GM12878 (cell line): ENCODE results near the gene FMO3. TPM values are rescaled to one million over a fixed set of nuclear protein-coding genes. Genes with fewer than 3 reads are reported as not detected.

Experiments
- ATAC-seq: fragments of 200-7000 bp; cut with Tn5 transposase; 3 replicates; pipeline ENCODE4 v1.9.1; 2020; ENCODE audit warnings: mild to moderate bottlenecking, moderate library complexity
- BruUV-seq: library from RNA; stranded (reverse); fragments of 400-500 nt; replicated peaks from 2 replicates; lab custom pipeline; 2021; lab: Mats Ljungman, UMichigan
- CTCF ChIA-PET: fragments of 300-600 bp; sonication (Branson Sonifier 250); formaldehyde crosslinking; extraction: SDS; loops from one replicate; lab custom pipeline; 2021; ENCODE audit warnings: inconsistent platforms; lab: Yijun Ruan, JAX
- POLR2A ChIA-PET: fragments of 350-600 bp; formaldehyde crosslinking; extraction: SDS; loops from one replicate; lab custom pipeline; 2021; ENCODE audit warnings: inconsistent platforms; lab: Charles Lee
- RAD21 ChIA-PET: fragments of 300-600 bp; sonication (Branson Sonifier 250); formaldehyde crosslinking; loops from one replicate; lab custom pipeline; 2023; ENCODE audit warnings: antibody characterized with exemption; ENCODE audit not compliant: unreplicated experiment; lab: Charles Lee
- SMC1A ChIA-PET: fragments of 300-600 bp; sonication (Branson Sonifier 250); formaldehyde crosslinking; loops from one replicate; lab custom pipeline; 2023; ENCODE audit not compliant: unreplicated experiment, uncharacterized antibody; lab: Charles Lee
- DNase-seq: peaks from one replicate; pipeline ENCODE4 v3.0.0-alpha.2; 2011; ENCODE audit warnings: low read depth, low spot score
- FAIRE-seq: peaks from 3 replicates; lab custom pipeline; 2011; peaks lifted over from hg19 to GRCh38; lab: Jason Lieb, UNC
- H2AFZ ChIP-seq: 2 replicates; pipeline ENCODE4 v1.6.0; 2011; ENCODE audit warnings: low read depth, low read length, control low read depth; ENCODE audit not compliant: control insufficient read depth
- H3K27ac ChIP-seq: 2 replicates; pipeline ENCODE4 v1.5.1; 2011; ENCODE audit warnings: control low read depth; ENCODE audit not compliant: control insufficient read depth, insufficient read depth
- H3K27me3 ChIP-seq, 2 experiments: replicated peaks in 1 of 2; 2 replicates each; pipeline versions ENCODE4 v1.6.0 to v1.6.1; 2011; ENCODE audit warnings: low read length in 1 of 2; ENCODE audit not compliant: control insufficient read depth in 2 of 2, insufficient read depth in 2 of 2
- H3K36me3 ChIP-seq, 2 experiments: 2 replicates each; pipeline ENCODE4 v1.5.1; 2011; ENCODE audit warnings: low read length in 1 of 2; ENCODE audit not compliant: control insufficient read depth in 2 of 2, insufficient read depth in 2 of 2
- H3K4me1 ChIP-seq: 2 replicates; pipeline ENCODE4 v1.6.1; 2011; ENCODE audit warnings: mild to moderate bottlenecking, low read length, moderate library complexity, mixed read lengths; ENCODE audit not compliant: control insufficient read depth, insufficient read depth
- H3K4me2 ChIP-seq: 2 replicates; pipeline ENCODE4 v1.6.0; 2011; ENCODE audit warnings: control low read depth; ENCODE audit not compliant: control insufficient read depth, insufficient read depth
- H3K4me3 ChIP-seq: fragments of 200-600 bp; sonication (generic); 2 replicates; pipeline ENCODE4 v1.5.1; 2016
- H3K79me2 ChIP-seq: 2 replicates; pipeline ENCODE4 v1.6.0; 2011; ENCODE audit warnings: low read length; ENCODE audit not compliant: control insufficient read depth, insufficient read depth
- H3K9ac ChIP-seq: 2 replicates; pipeline ENCODE4 v1.8.0; 2011; ENCODE audit warnings: low read length, control low read depth, mixed read lengths; ENCODE audit not compliant: control insufficient read depth, insufficient read depth
- H3K9me3 ChIP-seq: replicated peaks from 3 replicates; pipeline ENCODE4 v1.5.1; 2011; ENCODE audit warnings: mild to moderate bottlenecking, low read length; ENCODE audit not compliant: control insufficient read depth, insufficient read depth
- H4K20me1 ChIP-seq: 2 replicates; pipeline ENCODE4 v1.6.0; 2011; ENCODE audit not compliant: control insufficient read depth, insufficient read depth
- CBX3 ChIP-seq: fragments of 200-600 bp; sonication (generic); IDR thresholded peaks from 2 replicates; pipeline ENCODE4 v1.6.1; 2016; ENCODE audit warnings: low read depth, borderline replicate concordance
- CHD2 ChIP-seq: IDR thresholded peaks from 2 replicates; pipeline ENCODE4 v1.6.1; 2011; ENCODE audit warnings: low read depth, low read length, improper control_type of control experiment, borderline replicate concordance
- CTCF ChIP-seq, 3 experiments: IDR thresholded peaks in 2 of 3; conservative IDR thresholded peaks in 1 of 3; 2 replicates each; pipeline ENCODE4 v1.5.1; 2011; ENCODE audit warnings: low read depth in 3 of 3, low read length in 3 of 3, mild to moderate bottlenecking in 3 of 3, control low read depth in 2 of 3, moderate library complexity in 2 of 3, inconsistent platforms in 1 of 3, mixed read lengths in 1 of 3; ENCODE audit not compliant: control insufficient read depth in 2 of 3, insufficient read depth in 1 of 3; ENCODE audit errors: extremely low read depth in 1 of 3
- FOXK2 ChIP-seq: fragments of 450-650 bp; IDR thresholded peaks from 2 replicates; pipeline ENCODE4 v1.6.1; 2017; ENCODE audit warnings: mild to moderate bottlenecking, moderate library complexity
- GABPA ChIP-seq: IDR thresholded peaks from 2 replicates; pipeline ENCODE4 v1.6.1; 2014; ENCODE audit warnings: antibody characterized with exemption, low read depth, mild to moderate bottlenecking, inconsistent platforms
- RELA ChIP-seq: fragments of 450-650 bp; IDR thresholded peaks from 2 replicates; pipeline ENCODE4 v1.8.0; 2014; ENCODE audit warnings: borderline replicate concordance; ENCODE audit not compliant: partially characterized antibody
- SUPT20H ChIP-seq: IDR thresholded peaks from 2 replicates; pipeline ENCODE4 v1.6.1; 2011; ENCODE audit warnings: low read depth, mild to moderate bottlenecking, low read length, moderate library complexity, borderline replicate concordance; ENCODE audit not compliant: control insufficient read depth
- in situ Hi-C: fragments of 300-500 bp; cut with MboI; formaldehyde crosslinking; loops from 9 replicates; pipeline ENCODE4 v1.14.3; 2018; ENCODE audit warnings: mixed read lengths
- intact Hi-C: fragments of 100-400 bp; cut with micrococcal nuclease; formaldehyde crosslinking; loops from one replicate; pipeline ENCODE4 v1.14.2; 2022; ENCODE audit not compliant: unreplicated experiment
- polyA plus RNA-seq, 11 experiments: library from polyadenylated mRNA; depleted of rRNA in 4 of 11; unstranded in 6 of 11; stranded (reverse) in 5 of 11; fragments of >200 nt; fragmentation: Nextera tagmentation in 4 of 11; fragmentation: Illumina TruSeq in 1 of 11; extraction: Ambion mirVana in 4 of 11; extraction: Trizol in 1 of 11; gene quantifications; 1 replicate in 1 of 11; 2 replicates in 10 of 11; pipeline versions ENCODE4 v1.2.1 to v1.2.3, GENCODE V29; 2011 to 2016; ENCODE audit warnings: inconsistent platforms in 2 of 11, missing spikeins in 2 of 11, low read depth in 1 of 11
- total RNA-seq, 4 experiments: library from RNA; depleted of rRNA in 3 of 4; stranded (reverse); fragments of >200 nt in 3 of 4; fragmentation: Illumina TruSeq in 1 of 4; extraction: Trizol in 1 of 4; gene quantifications; 2 replicates each; pipeline versions ENCODE4 v1.2.1 to v1.2.3, GENCODE V29; 2013 to 2021

FMO3 gene
- total and polyA plus RNA-seq, 10 of the 15 experiments (the other 5 are each of a cell fraction or from before 2014, with no cell fraction given), result 0.08 to 0.10 TPM; not detected in 8

- TF ChIP-seq GABPA (no peak), FOXK2 (no peak), CTCF (IDR thresholded peaks at IDR 0.05 in 2 of 3, conservative IDR thresholded peaks at IDR 0.05 in 1 of 3; ENCODE audit: control insufficient read depth in 2 of 3, extremely low read depth in 1 of 3, insufficient read depth in 1 of 3, low read depth in 3 of 3, low read length in 3 of 3) (no peak), CBX3 (no peak), SUPT20H (no peak)
Observed at GRCh38 chr1:171084870-171085269, 5.8 kb upstream of the FMO3 start (continued).

GRCh38 chr1:171087896-171088295, 2.8 kb upstream of the FMO3 start:
- no peaks in the 10 kb centered on the region for H3K79me2 ChIP-seq
- no peaks in the 10 kb centered on the region for H4K20me1 ChIP-seq
- no peak overlapping the region for H3K27ac ChIP-seq
- intact Hi-C loops (loop anchor here (10.0 kb wide), 1 partner anchor 227 kb away; the partner anchor contains the start of gene FMO4), in situ Hi-C loops (no loop called here)
- H3K4me1 ChIP-seq, result no peaks in the 10 kb centered on the region
- H3K27me3 ChIP-seq, result no peaks in the 10 kb centered on the region
- ATAC-seq (no peak), FAIRE-seq (no peak), DNase-seq (no peak)
- no TSS peak for BruUV-seq
- TF ChIP-seq CHD2 (no peak), RELA (no peak)
- RAD21 ChIA-PET, result no interaction called here
- H3K4me2 ChIP-seq, result no peak overlapping the region
- H3K9me3 ChIP-seq, result no peaks in the 10 kb centered on the region
- no peak overlapping the region for H2AFZ ChIP-seq
- no peak overlapping the region for H3K4me3 ChIP-seq
- POLR2A ChIA-PET, result no interaction called here
- SMC1A ChIA-PET, result interaction anchor here (0.7 to 0.9 kb wide), 2 partner anchors 296 to 841 kb away, joined by 3 read pairs; no protein-coding TSS in a partner anchor
- no peaks in the 10 kb centered on the region for H3K36me3 ChIP-seq
- H3K9ac ChIP-seq, result no peak overlapping the region
- CTCF ChIA-PET, result interaction anchor here (1.3 kb wide), 1 partner anchor 139 kb away, joined by 4 read pairs; no protein-coding TSS in a partner anchor
